SIG-M5 (cell line): ENCODE data around the gene IFI27.
"Not testable (repeated sequence)": the region's sequence is repeated elsewhere in the genome, so short reads cannot be mapped to it uniquely, and the experiment has no call there.

Source experiments
- DNase-seq: peaks from one replicate; lab custom pipeline; 2025; lab: John Stamatoyannopoulos, UW

IFI27 gene

DNA sequence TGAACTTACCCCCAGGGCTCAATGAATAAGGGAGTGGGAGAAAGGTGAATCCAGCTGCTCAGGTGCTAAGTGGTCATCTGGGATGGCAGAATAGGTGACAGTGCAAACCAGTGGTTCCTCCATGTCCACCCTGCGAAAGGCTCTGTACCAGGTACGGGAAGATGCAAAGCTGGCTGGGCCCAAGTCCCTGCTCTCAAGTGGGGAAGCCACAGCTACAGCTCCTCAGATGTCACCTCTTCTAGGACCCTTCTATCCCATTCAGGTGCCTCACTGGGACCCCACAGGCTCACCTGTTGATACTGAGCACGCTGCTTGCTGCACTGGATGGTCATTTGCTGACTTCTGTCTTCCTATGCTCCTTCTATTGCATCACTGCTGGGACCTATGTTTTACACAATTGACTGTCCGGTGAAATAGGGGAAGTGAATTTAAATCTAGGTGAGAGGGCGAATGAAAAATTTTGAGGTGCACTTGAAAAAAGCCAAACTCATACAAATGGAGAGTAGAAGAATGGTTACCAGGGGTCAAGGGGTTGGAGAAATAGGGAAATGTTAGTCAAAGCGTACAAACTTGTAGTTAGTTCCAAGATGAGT is 43.3 kb downstream of the IFI27 start:
- no peak for DNase-seq

DNA sequence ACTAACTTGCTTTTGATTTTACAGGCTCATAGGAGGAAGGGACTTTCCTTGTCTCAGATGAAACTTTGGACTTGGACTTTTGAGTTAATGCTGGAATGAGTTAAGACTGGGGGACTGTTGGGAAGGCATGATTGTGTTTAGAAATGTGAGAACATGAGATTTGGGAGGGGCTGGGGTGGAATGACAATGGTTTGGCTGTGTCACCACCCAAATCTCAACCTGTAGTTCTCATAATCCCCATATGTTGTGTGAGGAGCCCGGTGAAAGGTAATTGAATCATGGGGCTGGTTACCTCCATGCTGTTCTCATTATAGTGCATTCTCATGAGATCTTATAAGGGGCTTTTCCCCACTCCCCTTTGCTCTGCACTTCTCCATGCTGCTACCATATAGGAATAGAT is 45.6 kb downstream of the IFI27 start:
- not testable (repeated sequence) for DNase-seq

DNA sequence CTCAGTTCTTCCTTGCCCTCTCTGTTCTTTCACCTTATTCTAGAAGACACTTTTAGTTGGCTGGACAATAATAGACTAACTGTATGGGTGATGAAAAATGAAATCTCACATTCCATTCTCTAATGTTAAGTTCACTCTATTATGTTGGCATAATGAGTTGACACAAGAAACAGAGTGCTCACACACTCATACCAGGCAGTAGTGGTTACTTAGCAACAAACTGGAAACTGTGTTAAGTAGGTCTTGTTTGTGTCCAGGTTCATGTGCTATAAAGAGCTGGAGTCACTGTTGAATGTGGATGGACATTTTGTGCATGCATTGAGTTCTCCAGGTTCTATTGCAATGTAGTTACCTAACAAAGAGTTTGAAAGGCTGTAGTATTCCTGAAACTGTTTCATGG is 46.7 kb downstream of the IFI27 start:
- DNase-seq, result no peak

GRCh38 chr14:94158239-94158883 is 47.8 kb downstream of the IFI27 start:
- no peak for DNase-seq

DNA sequence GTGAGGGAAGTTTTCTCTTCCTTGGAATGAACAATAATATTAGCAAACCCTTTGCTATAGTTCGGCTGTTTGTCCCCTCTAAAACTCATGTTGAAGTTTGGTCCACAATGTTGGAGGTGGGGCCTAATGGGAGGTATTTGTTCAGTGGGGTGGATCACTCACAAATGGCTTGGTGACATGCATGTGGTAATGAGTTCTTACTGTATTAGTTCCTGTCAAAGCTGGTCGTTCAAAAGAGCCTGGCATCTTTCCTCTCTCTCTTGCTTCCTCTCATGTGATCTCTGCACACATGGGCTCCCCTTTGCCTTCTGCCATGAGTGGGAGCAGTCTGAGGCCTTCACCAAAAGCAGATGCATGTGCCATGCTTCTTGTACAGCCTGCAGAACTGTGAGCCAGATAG is 50.5 kb downstream of the IFI27 start:
- no peak for DNase-seq

DNA sequence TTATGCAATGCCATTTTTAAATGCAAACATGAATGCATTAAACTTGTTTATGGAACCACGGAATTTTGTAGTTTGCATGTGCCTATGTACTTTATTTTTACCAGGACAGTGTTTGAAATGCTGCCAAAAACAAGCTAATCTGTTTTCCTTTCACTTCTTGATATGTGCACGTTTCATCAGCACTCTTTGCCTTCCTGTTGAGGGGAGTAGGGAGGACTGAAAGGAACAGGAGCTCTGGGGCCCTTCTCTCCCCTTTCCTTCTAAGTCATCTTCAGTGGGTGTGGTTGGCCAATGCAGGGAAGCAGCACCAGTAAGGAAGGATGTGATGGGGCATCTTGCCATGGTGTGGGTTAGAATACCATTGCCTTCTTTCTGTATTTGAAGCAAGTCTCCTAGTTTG is 51.4 kb downstream of the IFI27 start:
- DNase-seq, result no peak

DNA sequence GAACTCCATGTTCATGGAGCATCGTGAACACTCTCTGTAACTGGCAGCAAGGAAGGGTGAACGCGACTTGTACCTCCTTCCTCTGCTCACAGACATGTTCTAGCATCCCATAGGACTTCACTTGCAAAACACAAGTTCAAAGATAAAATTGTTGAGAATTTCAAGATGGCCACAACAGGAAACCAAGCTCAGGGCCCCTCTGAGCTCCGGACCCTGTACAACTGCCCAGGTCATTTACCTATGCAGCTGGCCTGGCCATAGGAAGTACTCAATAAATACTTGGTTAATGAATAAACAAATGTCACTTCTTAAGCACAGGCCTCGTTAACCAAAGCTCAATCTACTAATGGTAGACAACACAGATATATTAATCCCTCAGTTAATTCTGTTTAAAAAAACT is 51.9 kb downstream of the IFI27 start:
- no peak for DNase-seq

GRCh38 chr14:94163796-94164195 is 53.3 kb downstream of the IFI27 start:
- DNase-seq, result no peak

DNA sequence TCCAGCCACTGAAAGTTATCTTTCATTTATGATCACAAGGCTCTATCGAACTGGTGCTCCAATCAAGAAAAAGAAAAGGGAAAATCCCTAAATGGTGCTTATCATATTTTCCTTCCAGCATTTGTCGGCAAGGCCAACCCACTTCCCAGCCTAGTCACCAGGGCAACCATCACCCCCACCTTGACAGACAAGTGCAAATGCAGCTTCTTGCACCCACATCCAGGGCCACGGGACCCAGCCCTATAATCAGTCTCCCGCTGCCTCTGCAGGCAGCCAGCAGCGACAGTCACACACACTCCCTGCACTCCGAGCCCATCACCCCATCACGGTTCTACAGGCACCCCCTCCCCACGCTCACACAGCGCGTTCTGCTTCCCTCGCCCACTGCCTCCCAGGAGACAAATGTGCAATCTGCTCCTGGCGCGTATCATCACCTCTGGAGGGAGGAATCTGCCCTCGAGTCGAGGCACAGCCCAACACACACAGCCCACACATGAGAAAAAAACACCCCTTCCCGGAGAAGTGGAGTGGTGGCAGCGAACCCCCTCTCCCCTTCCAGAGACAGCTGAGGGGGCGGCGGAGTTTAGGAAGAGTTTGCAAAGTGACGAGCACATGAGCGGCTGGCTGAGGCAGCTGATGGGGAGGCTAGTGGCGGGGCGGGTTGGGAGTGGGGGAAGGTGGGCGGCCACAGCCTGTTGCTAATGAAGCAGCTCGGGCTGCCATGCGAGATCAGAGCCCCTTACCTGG is 54.3 kb downstream of the IFI27 start:
- no peak for DNase-seq

GRCh38 chr14:94165744-94166143 is 55.2 kb downstream of the IFI27 start:
- no peak for DNase-seq
